Measurements from ENCODE around the gene RILPL2. TPM values are rescaled to one million over a fixed set of nuclear protein-coding genes. Genes with fewer than 3 reads are reported as not detected.
"Not testable (repeated sequence)": the region's sequence is repeated elsewhere in the genome, so short reads cannot be mapped to it uniquely, and the experiment has no call there.

RILPL2 gene
- total RNA-seq, 4 donors from 2014 or later: 1.3 to 5.7 (median 3.7) TPM

- H3K9me3 ChIP-seq: no peaks in the 10 kb centered on the region
- H3K36me3 ChIP-seq: peaks cover 0 to 78% (median 7%) of the 10 kb centered on the region in 3 donors
- H3K4me1 ChIP-seq: no peaks in the 10 kb centered on the region
- TF ChIP-seq CTCF (IDR thresholded peaks at IDR 0.05) (no peak), POLR2A (IDR thresholded peaks at IDR 0.05) (no peak)
- 79 to 82% methylated on average over 8 to 11 of the region's 12 CpGs for WGBS, 2 donors
- no peak overlapping the region for H3K27ac ChIP-seq
- no peak overlapping the region for H3K4me3 ChIP-seq
- no peaks in the 10 kb centered on the region for H3K27me3 ChIP-seq
- no peak for DNase-seq
- intact Hi-C loops (cut with DNase I): no loop called here
Observed at GRCh38 chr12:123472438-123472849, 36.0 kb upstream of the RILPL2 start.

GRCh38 chr12:123471374-123472068 is 35.0 kb upstream of the RILPL2 start:
- Histone ChIP-seq H3K4me3 (no peak overlapping the region), H3K27ac (no peak overlapping the region), H3K36me3 (peaks cover 0 to 84% (median 7%) of the 10 kb centered on the region in 3 donors), H3K27me3 (no peaks in the 10 kb centered on the region), H3K9me3 (no peaks in the 10 kb centered on the region), H3K4me1 (peaks cover 0 to 3% (median 0%) of the 10 kb centered on the region in 3 donors)
- no peak for TF ChIP-seq POLR2A (IDR thresholded peaks at IDR 0.05)
- DNase-seq: no peak
- 62 to 86% methylated on average over 5 to 8 of the region's 8 CpGs for WGBS, 2 donors
- intact Hi-C loops (cut with DNase I): no loop called here

GRCh38 chr12:123469978-123470377 is 33.5 kb upstream of the RILPL2 start:
- TF ChIP-seq POLR2A (IDR thresholded peaks at IDR 0.05) (no peak), CTCF (IDR thresholded peaks at IDR 0.05) (no peak)
- H3K27me3 ChIP-seq: no peaks in the 10 kb centered on the region
- WGBS, 2 donors: 80 to 86% methylated on average over 1 to 2 of the region's 2 CpGs
- H3K36me3 ChIP-seq: peaks cover 8 to 92% (median 11%) of the 10 kb centered on the region in 3 donors
- intact Hi-C loops (cut with DNase I): no loop called here
- H3K27ac ChIP-seq: no peak overlapping the region
- no peaks in the 10 kb centered on the region for H3K9me3 ChIP-seq
- DNase-seq: no peak
- peaks cover 0 to 3% (median 0%) of the 10 kb centered on the region in 3 donors for H3K4me1 ChIP-seq
- no peak overlapping the region for H3K4me3 ChIP-seq

- 29 to 56% methylated on average over 1 of the region's 1 CpG for WGBS, 2 donors
- TF ChIP-seq CTCF (IDR thresholded peaks at IDR 0.05) (peak in 2 of 6 experiments; percentile 12 to 15), POLR2A (IDR thresholded peaks at IDR 0.05) (no peak)
- intact Hi-C loops (cut with DNase I): no loop called here
- no peaks in the 10 kb centered on the region for H3K9me3 ChIP-seq
- no peaks in the 10 kb centered on the region for H3K27me3 ChIP-seq
- no peak overlapping the region for H3K4me3 ChIP-seq
- H3K27ac ChIP-seq: no peak overlapping the region
- H3K36me3 ChIP-seq: peaks cover 8 to 92% (median 11%) of the 10 kb centered on the region in 3 donors
- H3K4me1 ChIP-seq: peaks cover 0 to 3% (median 0%) of the 10 kb centered on the region in 3 donors
- DNase-seq: no peak
Observed at GRCh38 chr12:123468786-123469185, 32.3 kb upstream of the RILPL2 start.

GRCh38 chr12:123465084-123465483 is 28.6 kb upstream of the RILPL2 start:
- TF ChIP-seq CTCF (IDR thresholded peaks at IDR 0.05) (no peak), POLR2A (IDR thresholded peaks at IDR 0.05) (no peak)
- Histone ChIP-seq H3K27me3 (no peaks in the 10 kb centered on the region), H3K9me3 (no peaks in the 10 kb centered on the region), H3K4me3 (no peak overlapping the region), H3K27ac (no peak overlapping the region), H3K4me1 (peaks cover under 1 to 6% (median 1%) of the 10 kb centered on the region in 3 donors), H3K36me3 (peaks cover 4 to 77% (median 8%) of the 10 kb centered on the region in 3 donors)
- DNase-seq: no peak
- intact Hi-C loops (cut with DNase I): no loop called here
- WGBS, 2 donors: 88% methylated on average over 4 of the region's 4 CpGs

GRCh38 chr12:123463174-123463573 is 26.7 kb upstream of the RILPL2 start:
- H3K4me3 ChIP-seq; H3K27me3 ChIP-seq; H3K9me3 ChIP-seq; H3K27ac ChIP-seq; DNase-seq; intact Hi-C loops (cut with DNase I): not testable (repeated sequence)
- H3K36me3 ChIP-seq: peaks cover 4 to 63% (median 8%) of the 10 kb centered on the region in 3 donors
- 90 to 96% methylated on average over 11 of the region's 11 CpGs for WGBS, 2 donors
- peaks cover 12 to 19% (median 15%) of the 10 kb centered on the region in 3 donors for H3K4me1 ChIP-seq
